Type B pancreatic cell (in vitro differentiated cells): Measurements from ENCODE around the gene ABLIM1. TPM values are rescaled to one million over a fixed set of nuclear protein-coding genes. Genes with fewer than 3 reads are reported as not detected.
A peak's percentile ranks its signal among the peaks of the same experiment; 100 is the strongest.

Source experiments
- DNase-seq: peaks from one replicate; pipeline ENCODE4 v3.0.0; 2021; ENCODE audit warnings: mixed read lengths; ENCODE audit not compliant: unreplicated experiment; ENCODE audit errors: extremely low spot score
- H3K27ac Mint-ChIP-seq: 2 replicates; pipeline ENCODE4 v1.8.0; 2021; ENCODE audit warnings: mild to moderate bottlenecking, mixed read lengths
- H3K27me3 Mint-ChIP-seq: 2 replicates; pipeline ENCODE4 v1.8.0; 2021; ENCODE audit warnings: mixed read lengths
- H3K36me3 Mint-ChIP-seq: 2 replicates; pipeline ENCODE4 v1.8.0; 2021; ENCODE audit warnings: mixed read lengths
- H3K4me1 Mint-ChIP-seq: one replicate; pipeline ENCODE4 v1.8.0; 2021; ENCODE audit warnings: mixed read lengths; ENCODE audit not compliant: unreplicated experiment
- H3K4me3 Mint-ChIP-seq: 2 replicates; pipeline ENCODE4 v1.8.0; 2021; ENCODE audit warnings: mild to moderate bottlenecking, mixed read lengths
- H3K9me3 Mint-ChIP-seq: 2 replicates; pipeline ENCODE4 v1.8.0; 2021; ENCODE audit warnings: mixed read lengths
- CTCF ChIP-seq: fragments of 200-600 bp; sonication (generic); conservative IDR thresholded peaks from 2 replicates; pipeline ENCODE4 v1.5.0; 2021; ENCODE audit warnings: antibody characterized with exemption, mild to moderate bottlenecking
- total RNA-seq: library from RNA; stranded (reverse); gene quantifications from 2 replicates; pipeline ENCODE4 v1.2.1, GENCODE V29; 2021; ENCODE audit warnings: low replicate concordance

The ABLIM1 gene
- total RNA-seq, 1 donor from 2014 or later: 77.7 TPM

- H3K9me3 Mint-ChIP-seq: peaks cover 4% of the 10 kb centered on the region
- peak overlapping the region; percentile 88 for H3K27ac Mint-ChIP-seq
- DNase-seq: no peak
- H3K4me3 Mint-ChIP-seq: no peak overlapping the region
- H3K36me3 Mint-ChIP-seq: no peaks in the 10 kb centered on the region
- no peak for TF ChIP-seq CTCF
- no peaks in the 10 kb centered on the region for H3K27me3 Mint-ChIP-seq
- peaks cover 21% of the 10 kb centered on the region for H3K4me1 Mint-ChIP-seq
Observed at GRCh38 chr10:114662646-114663217, 4.7 kb upstream of the ABLIM1 start.

GRCh38 chr10:114661212-114661880 is 3.3 kb upstream of the ABLIM1 start:
- no peak for TF ChIP-seq CTCF
- Mint-ChIP-seq H3K27ac (no peak overlapping the region), H3K27me3 (no peaks in the 10 kb centered on the region), H3K36me3 (no peaks in the 10 kb centered on the region), H3K9me3 (no peaks in the 10 kb centered on the region), H3K4me3 (no peak overlapping the region), H3K4me1 (peaks cover 21% of the 10 kb centered on the region)
- DNase-seq: no peak

- no peak overlapping the region for H3K27ac Mint-ChIP-seq
- no peak for DNase-seq
- no peak for TF ChIP-seq CTCF
- H3K4me3 Mint-ChIP-seq: no peak overlapping the region
- no peaks in the 10 kb centered on the region for H3K36me3 Mint-ChIP-seq
- peaks cover 5% of the 10 kb centered on the region for H3K4me1 Mint-ChIP-seq
- H3K9me3 Mint-ChIP-seq: no peaks in the 10 kb centered on the region
- H3K27me3 Mint-ChIP-seq: no peaks in the 10 kb centered on the region
Observed at GRCh38 chr10:114655671-114656070, 2.4 kb downstream of the ABLIM1 start.

- Mint-ChIP-seq H3K36me3 (no peaks in the 10 kb centered on the region), H3K27ac (peak overlapping the region; percentile 29), H3K27me3 (no peaks in the 10 kb centered on the region), H3K9me3 (no peaks in the 10 kb centered on the region), H3K4me3 (no peak overlapping the region), H3K4me1 (peaks cover 9% of the 10 kb centered on the region)
- no peak for DNase-seq
- no peak for TF ChIP-seq CTCF
Observed at GRCh38 chr10:114654822-114655575, 3.1 kb downstream of the ABLIM1 start.

GRCh38 chr10:114653926-114654325 is 4.1 kb downstream of the ABLIM1 start:
- Mint-ChIP-seq H3K36me3 (no peaks in the 10 kb centered on the region), H3K9me3 (no peaks in the 10 kb centered on the region), H3K27ac (no peak overlapping the region), H3K4me1 (peaks cover 12% of the 10 kb centered on the region), H3K27me3 (no peaks in the 10 kb centered on the region), H3K4me3 (no peak overlapping the region)
- no peak for DNase-seq
- no peak for TF ChIP-seq CTCF
